HG03521 (cell line): Measurements from ENCODE around the gene LMCD1.

ENCODE experiments used
- ATAC-seq: cut with Tn5 transposase; IDR thresholded peaks from one replicate; pipeline ENCODE4 v1.9.1; 2021; ENCODE audit warnings: mild to moderate bottlenecking, moderate library complexity; ENCODE audit not compliant: unreplicated experiment

Gene LMCD1

DNA sequence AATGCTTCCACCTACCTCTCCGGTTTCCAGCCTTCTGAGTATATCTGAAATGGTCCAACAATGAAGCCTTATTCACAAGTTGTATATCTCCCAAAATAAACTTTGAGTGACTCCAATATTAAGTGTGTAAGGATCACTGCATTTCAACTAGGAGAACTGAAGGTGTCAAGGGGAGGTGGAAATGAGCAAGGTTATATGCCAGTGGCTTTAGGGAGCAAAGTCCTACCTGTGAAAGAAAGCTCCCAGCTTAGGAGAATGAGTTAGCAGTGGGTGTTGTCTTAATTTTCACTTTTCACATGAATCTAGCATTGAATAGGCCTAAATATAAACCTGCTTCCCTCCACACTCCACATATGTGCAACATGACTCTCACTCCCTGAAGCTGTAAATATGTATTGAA, 29.0 kb downstream of the LMCD1 start:
- ATAC-seq: no peak

GRCh38 chr3:8532251-8532871, 30.7 kb downstream of the LMCD1 start:
- no peak for ATAC-seq

- ATAC-seq: no peak
Observed at GRCh38 chr3:8536096-8537056, 34.8 kb downstream of the LMCD1 start.

DNA sequence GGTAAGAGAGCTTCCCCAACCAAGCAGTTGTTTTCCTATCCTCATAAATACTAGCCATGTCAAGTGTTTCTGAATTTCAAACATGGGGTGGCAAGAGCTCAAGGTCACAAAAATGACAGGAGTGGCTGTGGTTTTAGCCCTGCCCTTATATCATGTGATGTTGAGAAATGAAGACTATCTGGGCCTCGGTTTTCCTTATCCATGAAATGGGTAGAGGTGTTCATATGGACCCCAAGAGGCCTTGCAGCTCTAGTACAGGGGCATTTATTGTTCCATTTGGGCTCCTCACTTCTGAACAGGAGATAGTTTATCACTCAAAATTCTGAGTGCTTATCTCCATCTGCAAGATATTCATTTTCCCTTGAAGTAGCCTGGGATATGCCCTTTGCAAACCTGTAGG, 35.8 kb downstream of the LMCD1 start:
- ATAC-seq: no peak

DNA sequence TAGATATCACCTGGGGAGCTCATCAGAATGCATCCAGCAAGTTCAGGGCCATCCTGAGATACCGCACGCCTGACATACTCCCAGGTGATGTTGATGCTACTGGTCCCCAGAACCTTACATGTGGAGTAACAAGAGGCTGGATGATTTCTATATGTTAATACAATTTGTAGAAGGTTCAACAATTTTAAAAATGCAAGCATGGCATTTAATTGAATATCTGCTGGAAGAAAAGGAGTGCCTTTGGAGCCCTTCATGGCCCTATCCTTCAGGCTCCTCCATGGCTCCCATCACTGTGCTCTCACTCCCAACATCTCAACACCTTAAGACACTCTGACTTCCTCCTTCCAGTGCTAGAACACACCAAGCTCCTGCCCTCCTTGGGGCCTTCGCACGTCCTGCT, 36.6 kb downstream of the LMCD1 start:
- ATAC-seq: no peak

DNA sequence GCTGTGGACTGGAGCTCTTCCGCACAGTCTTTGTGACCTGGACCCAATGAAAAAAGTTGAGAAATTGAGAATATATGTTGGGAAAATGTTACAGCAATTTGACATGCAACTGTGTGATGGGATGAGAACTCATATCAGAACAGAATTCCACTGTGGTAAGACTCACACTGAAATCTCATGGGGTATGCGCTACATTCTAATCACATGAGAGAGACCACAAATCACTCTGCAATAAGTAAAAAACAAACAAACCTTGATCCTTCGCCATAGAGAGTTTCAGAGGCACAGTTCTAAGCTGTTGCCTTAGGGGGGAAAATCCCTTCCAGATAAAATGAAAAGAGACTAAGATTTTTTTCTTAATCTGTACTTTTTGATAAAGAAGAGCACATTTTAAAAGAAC, 37.3 kb downstream of the LMCD1 start:
- no peak for ATAC-seq

DNA sequence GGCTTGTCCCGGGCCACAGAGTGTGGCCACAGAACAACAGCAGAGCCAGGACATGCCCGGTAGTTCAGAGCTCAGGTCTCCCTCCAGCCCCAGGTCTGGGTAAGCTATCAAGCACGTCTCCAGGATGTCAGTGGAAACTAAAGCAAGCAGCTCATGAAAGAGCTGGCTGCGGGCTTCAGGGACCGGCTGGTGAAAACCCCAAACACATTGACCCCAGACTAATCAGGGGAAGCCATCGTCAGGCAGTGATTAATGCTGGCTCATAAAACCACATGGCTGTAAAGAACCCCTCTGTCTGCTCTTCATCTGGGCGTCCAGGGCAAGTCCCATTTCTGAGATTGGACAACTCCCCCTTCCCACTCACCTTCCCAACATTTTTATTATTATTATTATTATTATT, 37.8 kb downstream of the LMCD1 start:
- no peak for ATAC-seq

- ATAC-seq: no peak
Observed at GRCh38 chr3:8540456-8540855, 38.8 kb downstream of the LMCD1 start.

GRCh38 chr3:8541486-8541885, 39.9 kb downstream of the LMCD1 start:
- ATAC-seq: no peak

DNA sequence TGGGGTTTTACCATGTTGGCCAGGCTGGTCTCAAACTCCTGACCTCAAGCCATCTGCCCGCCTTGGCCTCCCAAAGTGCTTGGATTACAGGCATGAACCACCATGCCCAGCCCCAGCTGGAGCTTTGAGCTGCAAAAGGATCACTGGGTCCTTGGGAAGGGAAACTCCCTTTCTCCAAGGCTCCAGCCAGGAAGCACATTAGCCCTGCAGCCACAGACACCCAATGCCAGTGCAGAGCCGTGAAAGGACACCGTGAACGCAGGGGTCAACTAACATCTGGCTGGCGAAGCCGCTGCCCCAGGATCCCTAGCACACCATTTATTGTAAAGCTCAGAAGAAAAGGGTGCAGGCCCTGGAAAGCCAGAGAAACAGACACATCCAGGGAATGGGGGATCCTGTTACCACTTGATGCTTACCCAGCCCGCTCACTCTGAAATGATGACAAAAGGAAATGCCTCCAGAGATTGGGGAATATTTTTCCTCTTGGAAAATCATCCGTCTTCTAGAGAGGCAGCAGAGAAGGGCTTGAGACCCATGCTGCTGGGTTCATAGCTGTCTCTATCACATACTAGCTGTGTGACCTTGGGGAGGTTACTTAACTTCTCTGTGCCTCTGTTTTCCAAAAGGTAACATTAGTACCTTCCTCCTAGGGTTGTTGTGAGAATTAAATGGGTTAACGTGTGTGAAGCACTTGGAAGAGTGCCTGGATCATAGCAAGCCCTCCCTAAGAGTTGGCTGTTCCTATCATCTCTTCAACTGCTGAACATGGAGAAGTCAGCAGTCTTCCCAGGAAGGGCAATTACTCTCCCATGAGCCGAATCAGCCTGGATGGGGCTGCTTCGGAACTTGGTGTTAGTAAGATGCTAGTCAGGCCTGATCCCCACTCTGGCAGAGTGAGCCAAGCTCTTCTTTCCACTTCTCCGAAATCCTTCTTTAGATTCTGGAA, 40.8 kb downstream of the LMCD1 start:
- ATAC-seq: no peak

DNA sequence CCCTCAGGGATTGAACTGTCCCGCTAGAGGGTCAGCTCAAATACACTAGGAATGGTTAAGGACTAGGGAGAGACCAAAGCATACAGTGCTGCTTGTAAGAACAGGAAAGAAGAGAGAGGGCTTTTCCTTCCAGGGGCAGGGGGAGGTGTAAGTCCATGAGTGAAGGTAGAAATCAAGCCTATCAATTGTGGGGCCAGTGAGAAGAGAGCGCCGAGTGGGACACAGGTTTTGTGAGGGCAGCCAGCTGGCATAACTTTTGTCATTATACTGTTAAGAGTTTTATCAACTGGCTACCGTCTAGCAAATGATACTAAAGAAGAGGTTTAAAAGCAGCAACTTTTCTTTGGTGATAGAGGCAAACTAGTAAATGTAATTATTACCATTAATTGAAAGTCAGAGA, 45.0 kb downstream of the LMCD1 start:
- no peak for ATAC-seq

DNA sequence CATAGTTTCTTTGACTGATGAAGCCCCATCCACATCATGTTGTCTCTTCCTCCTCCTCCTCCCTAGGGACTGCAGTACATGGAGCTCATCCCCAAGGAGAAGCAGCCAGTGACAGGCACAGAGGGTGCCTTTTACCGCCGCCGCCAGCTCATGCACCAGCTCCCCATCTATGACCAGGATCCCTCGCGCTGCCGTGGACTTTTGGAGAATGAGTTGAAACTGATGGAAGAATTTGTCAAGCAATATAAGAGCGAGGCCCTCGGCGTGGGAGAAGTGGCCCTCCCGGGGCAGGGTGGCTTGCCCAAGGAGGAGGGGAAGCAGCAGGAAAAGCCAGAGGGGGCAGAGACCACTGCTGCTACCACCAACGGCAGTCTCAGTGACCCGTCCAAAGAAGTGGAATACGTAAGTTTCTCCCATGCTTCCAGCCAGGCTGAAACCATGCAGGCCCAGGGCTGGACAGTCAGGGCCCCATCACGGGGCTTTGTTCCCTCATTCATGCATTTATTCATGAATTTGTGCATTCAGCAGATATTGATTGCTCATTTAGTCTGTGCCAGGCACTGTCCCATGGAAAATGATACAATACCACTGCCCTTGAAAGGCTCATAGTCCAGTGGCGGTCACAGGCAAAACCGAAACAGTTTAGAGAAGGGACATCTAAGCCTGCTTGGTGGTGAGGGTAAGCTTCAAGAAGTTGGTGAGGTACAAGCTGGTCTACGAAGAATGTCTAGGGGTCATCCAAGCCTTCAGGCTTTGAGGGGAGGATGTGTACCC, 47.1 kb downstream of the LMCD1 start:
- ATAC-seq: no peak

GRCh38 chr3:8549354-8549753, 47.7 kb downstream of the LMCD1 start:
- no peak for ATAC-seq

DNA sequence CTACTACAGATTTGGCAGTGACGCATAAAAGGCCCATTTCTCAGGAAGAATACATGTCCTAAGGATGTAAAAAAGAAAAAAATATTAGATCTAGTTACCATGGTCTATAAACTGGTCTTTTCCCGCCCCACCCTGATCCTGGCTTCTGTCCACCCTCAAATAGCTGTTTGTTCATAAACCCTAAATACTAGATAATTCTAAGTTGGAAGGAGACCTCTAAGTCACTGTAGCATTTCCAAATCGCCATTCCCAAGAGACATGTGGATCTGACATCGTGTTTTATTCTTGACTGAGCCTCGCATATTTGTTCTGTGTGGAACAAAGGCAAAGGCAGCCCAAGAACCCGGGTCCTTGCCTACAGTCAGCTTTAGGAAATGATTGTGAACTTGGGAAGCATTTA, 49.0 kb downstream of the LMCD1 start:
- ATAC-seq: no peak

GRCh38 chr3:8552223-8552762, 50.7 kb downstream of the LMCD1 start:
- no peak for ATAC-seq

GRCh38 chr3:8553405-8553804, 51.8 kb downstream of the LMCD1 start:
- no peak for ATAC-seq

DNA sequence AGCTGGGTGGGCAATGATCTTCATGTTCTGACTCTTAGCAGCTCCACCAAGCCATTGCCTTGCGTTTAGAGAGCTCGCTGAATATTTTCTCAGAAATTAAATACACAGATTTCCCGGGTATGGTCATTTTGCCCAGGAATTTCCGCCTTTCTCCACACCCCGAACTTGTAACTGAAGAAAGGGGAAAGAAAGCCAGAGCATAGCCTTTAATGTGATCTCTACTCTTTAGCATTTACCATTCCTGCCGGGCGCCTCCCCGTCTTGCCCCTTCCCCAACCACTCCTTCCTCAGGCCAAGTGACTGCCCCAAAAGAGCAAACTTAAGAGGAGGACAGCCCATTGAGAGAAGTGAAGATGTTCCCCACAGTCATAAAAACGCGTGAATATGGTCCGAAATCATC, 53.1 kb downstream of the LMCD1 start:
- no peak for ATAC-seq

DNA sequence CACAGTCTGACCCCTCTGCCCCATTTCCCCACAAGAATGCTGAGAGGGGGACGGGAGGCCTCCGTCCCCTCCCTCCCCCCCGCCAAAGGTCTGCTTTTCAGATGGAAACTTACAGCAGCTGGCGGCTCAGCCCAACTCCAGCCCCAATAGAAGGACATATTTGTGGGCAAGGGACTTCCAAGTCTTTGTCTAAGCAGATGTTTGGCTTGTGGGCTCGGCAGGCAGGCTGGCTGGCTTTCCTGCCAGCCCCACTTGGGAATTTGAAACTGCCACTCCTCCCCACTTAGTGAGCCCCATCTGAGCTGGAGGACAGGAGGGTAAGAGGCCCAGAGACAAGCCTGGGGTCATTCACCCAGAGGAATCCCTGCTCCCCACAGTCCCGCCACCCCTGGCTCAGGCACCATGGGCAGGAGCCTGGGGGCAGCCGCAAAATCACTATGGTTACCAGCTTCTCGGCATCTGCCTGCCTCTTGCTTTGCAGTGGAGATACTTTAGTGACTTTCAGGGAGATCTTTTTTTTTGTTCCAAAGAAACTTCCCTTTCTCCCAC, 53.6 kb downstream of the LMCD1 start:
- ATAC-seq: no peak

DNA sequence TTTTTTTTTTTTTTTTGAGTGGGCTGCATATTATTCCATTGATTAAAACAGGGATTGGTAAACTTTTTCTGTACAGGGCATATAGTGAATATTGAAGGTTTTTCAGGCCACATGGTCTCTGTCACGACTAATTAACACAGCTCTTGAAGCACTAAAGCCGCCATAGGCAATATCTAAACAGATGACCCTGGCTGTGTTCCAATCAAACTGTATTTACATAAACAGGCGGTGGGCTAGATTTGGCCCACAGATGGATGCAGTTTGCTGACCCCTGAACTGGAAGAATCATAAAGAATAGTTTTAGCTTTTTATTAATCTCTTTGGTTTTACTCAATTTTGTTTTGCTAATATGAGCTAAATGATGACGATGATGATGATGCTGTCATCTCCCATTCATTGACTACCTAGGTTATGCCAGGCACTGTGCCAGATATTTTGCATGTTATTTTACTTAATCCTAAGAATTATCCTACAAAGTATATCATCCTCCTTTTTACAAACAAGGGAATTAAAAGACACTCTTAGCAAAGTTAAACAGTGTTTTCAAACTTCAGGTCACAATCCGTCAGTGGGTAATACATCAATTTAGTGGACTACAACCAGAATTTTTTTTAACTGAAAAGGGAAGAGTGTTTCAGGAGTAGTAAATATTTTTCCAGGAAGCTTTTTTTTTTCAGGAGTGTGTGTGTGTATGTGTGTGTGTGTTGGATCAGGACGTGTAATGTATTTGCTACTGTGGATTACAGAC, 54.3 kb downstream of the LMCD1 start:
- ATAC-seq: no peak
